Neural crest cell (in vitro differentiated cells): ENCODE results near the gene CORT. TPM values are rescaled to one million over a fixed set of nuclear protein-coding genes. Genes with fewer than 3 reads are reported as not detected.
"Not testable (repeated sequence)": the region's sequence is repeated elsewhere in the genome, so short reads cannot be mapped to it uniquely, and the experiment has no call there.

Source experiments
- DNase-seq: peaks from one replicate; pipeline ENCODE4 v3.0.0; 2021; ENCODE audit warnings: low read depth, mixed read lengths, low spot score
- H3K27ac Mint-ChIP-seq: one replicate; pipeline ENCODE4 v1.8.0; 2021; ENCODE audit warnings: mild to moderate bottlenecking, mixed read lengths; ENCODE audit not compliant: unreplicated experiment
- H3K27me3 Mint-ChIP-seq: 2 replicates; pipeline ENCODE4 v1.8.0; 2021; ENCODE audit warnings: low read depth, mild to moderate bottlenecking, mixed read lengths
- H3K36me3 Mint-ChIP-seq: 2 replicates; pipeline ENCODE4 v1.8.0; 2021; ENCODE audit warnings: low read depth, mild to moderate bottlenecking, mixed read lengths
- H3K4me1 Mint-ChIP-seq: 2 replicates; pipeline ENCODE4 v1.8.0; 2021; ENCODE audit warnings: mixed read lengths
- H3K4me3 Mint-ChIP-seq: one replicate; pipeline ENCODE4 v1.8.0; 2021; ENCODE audit warnings: mild to moderate bottlenecking, mixed read lengths
- H3K9me3 Mint-ChIP-seq: 2 replicates; pipeline ENCODE4 v1.8.0; 2021; ENCODE audit warnings: mixed read lengths
- CTCF ChIP-seq: fragments of 200-600 bp; sonication (generic); conservative IDR thresholded peaks from 2 replicates; pipeline ENCODE4 v1.5.0; 2021; ENCODE audit warnings: antibody characterized with exemption, mild to moderate bottlenecking
- total RNA-seq: library from RNA; stranded (reverse); gene quantifications from 2 replicates; pipeline ENCODE4 v1.2.1, GENCODE V29; 2021

The CORT gene
- total RNA-seq, 1 donor from 2014 or later: 1.2 TPM

DNA sequence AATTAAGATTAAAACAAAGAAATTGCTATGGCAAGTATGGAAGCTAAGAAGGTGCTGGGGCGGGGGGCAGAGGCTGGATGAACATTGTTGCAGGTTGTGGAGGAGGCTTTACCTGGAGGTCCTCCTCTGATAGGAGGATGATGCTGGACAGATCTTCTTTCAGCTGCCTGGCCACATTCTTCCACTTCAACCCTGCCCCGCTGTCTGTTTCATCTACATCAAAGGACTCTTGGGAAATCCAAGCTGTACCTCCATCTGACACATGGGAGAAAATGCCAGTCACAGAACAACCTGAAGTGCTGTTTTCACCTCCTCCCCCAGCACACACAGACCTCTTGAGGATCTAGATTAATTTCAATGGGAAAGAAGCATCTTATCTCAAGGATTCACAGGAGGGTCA, 17.2 kb downstream of the CORT start:
- Mint-ChIP-seq H3K4me3 (no peak overlapping the region), H3K27me3 (no peaks in the 10 kb centered on the region), H3K36me3 (peaks cover 6% of the 10 kb centered on the region), H3K4me1 (peaks cover 13% of the 10 kb centered on the region), H3K9me3 (no peaks in the 10 kb centered on the region), H3K27ac (no peak overlapping the region)
- DNase-seq: no peak
- no peak for TF ChIP-seq CTCF

DNA sequence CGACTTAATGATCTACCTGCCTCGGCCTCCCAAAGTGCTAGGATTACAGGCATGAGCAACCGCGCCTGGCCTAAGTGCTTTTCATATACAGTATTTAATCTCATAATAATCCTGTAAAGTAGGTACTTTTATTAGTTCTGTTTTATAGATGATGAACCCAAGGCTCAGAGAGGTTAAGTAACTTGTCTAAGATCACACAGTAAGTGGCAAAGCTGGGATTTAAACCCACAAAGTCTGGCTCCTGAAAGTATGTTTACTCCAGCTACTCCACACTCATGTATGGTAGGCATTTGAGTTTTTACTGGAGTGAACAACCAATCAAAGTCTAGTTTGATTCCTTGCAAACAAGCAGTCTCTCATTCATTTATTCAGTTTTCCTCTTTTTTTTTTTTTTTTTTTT, 20.2 kb downstream of the CORT start:
- H3K4me3 Mint-ChIP-seq: peak overlapping the region; percentile 27
- H3K9me3 Mint-ChIP-seq: no peaks in the 10 kb centered on the region
- H3K4me1 Mint-ChIP-seq: peaks cover 32% of the 10 kb centered on the region
- no peak overlapping the region for H3K27ac Mint-ChIP-seq
- no peak for TF ChIP-seq CTCF
- no peaks in the 10 kb centered on the region for H3K27me3 Mint-ChIP-seq
- H3K36me3 Mint-ChIP-seq: peaks cover 6% of the 10 kb centered on the region
- no peak for DNase-seq

GRCh38 chr1:10471411-10472219, 21.8 kb downstream of the CORT start:
- peaks cover 47% of the 10 kb centered on the region for H3K4me1 Mint-ChIP-seq
- H3K27ac Mint-ChIP-seq: peak overlapping the region; percentile 67
- DNase-seq: no peak
- H3K27me3 Mint-ChIP-seq: no peaks in the 10 kb centered on the region
- peaks cover 6% of the 10 kb centered on the region for H3K36me3 Mint-ChIP-seq
- H3K4me3 Mint-ChIP-seq: peak overlapping the region; percentile 99
- TF ChIP-seq CTCF: no peak
- no peaks in the 10 kb centered on the region for H3K9me3 Mint-ChIP-seq

- DNase-seq: peak; percentile 84
- Mint-ChIP-seq H3K36me3 (peaks cover 4% of the 10 kb centered on the region), H3K27me3 (no peaks in the 10 kb centered on the region), H3K27ac (peak within 1 kb of the TSS; percentile 67), H3K9me3 (no peaks in the 10 kb centered on the region), H3K4me3 (peak within 1 kb of the TSS; percentile 99), H3K4me1 (peaks cover 48% of the 10 kb centered on the region)
- TF ChIP-seq CTCF: no peak
Observed at GRCh38 chr1:10472220-10473144, 22.7 kb downstream of the CORT start, which contains the start of gene DFFA. Gene DFFA, minus strand, starts transcription at chr1:10472529. Its CDS starts 71 bp downstream, at chr1:10472458.

DNA sequence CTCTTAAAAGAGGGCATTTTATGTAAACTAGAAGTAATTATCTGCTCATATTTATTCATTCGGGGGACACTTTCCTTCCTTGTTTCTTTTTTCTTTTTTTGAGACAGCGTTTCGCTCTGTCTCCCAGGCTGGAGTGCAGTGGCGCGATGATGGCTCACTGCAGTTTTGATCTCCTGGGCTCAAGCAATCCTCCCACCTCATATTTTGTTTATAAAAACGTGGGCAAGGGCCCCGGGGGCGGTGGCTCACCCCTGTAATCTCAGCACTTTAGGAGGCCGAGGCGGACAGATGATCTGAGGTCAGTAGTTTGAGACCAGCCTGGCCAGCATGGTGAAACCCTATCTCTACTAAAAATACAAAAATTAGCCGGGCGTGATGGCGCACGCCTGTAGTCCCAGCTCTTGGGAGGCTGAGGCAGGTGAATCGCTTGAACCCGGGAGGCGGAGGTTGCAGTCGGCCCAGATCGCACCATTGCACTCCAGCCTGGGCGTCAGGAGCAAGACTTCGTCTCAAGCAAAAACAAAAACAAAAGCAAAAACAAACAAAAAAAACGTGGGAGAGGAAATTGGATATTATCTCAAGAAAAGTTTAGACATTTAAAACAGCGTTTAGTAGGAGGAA, 23.4 kb downstream of the CORT start:
- TF ChIP-seq CTCF: no peak
- DNase-seq: no peak
- Mint-ChIP-seq H3K9me3 (no peaks in the 10 kb centered on the region), H3K27me3 (no peaks in the 10 kb centered on the region), H3K4me1 (peaks cover 48% of the 10 kb centered on the region), H3K27ac (no peak overlapping the region), H3K4me3 (peak overlapping the region; percentile 99), H3K36me3 (peaks cover under 1% of the 10 kb centered on the region)

- H3K9me3 Mint-ChIP-seq, H3K36me3 Mint-ChIP-seq, H3K27ac Mint-ChIP-seq, DNase-seq, H3K27me3 Mint-ChIP-seq: not testable (repeated sequence)
- H3K4me3 Mint-ChIP-seq: peak overlapping the region; percentile 93
- peaks cover 48% of the 10 kb centered on the region for H3K4me1 Mint-ChIP-seq
Observed at GRCh38 chr1:10474309-10474612, 24.4 kb downstream of the CORT start.
